HFF-Myc (cell line): ENCODE data around the gene CHRNA7.

Source experiments
- DNase-seq: peaks from one replicate; pipeline ENCODE4 v3.0.0-alpha.2; 2011; ENCODE audit warnings: low read depth; ENCODE audit errors: extremely low read depth
- H3K4me3 ChIP-seq: replicated peaks from 2 replicates; pipeline ENCODE4 v1.5.1; 2011; ENCODE audit warnings: low read depth, mild to moderate bottlenecking, control low read depth, low read length
- TF ChIP-seq, protein P1 (sequence below): IDR thresholded peaks from 2 replicates; pipeline ENCODE4 v1.5.1; 2012; ENCODE audit warnings: mild to moderate bottlenecking, low read depth, low read length, control low read depth; ENCODE audit errors: missing control alignments

Gene CHRNA7

DNA sequence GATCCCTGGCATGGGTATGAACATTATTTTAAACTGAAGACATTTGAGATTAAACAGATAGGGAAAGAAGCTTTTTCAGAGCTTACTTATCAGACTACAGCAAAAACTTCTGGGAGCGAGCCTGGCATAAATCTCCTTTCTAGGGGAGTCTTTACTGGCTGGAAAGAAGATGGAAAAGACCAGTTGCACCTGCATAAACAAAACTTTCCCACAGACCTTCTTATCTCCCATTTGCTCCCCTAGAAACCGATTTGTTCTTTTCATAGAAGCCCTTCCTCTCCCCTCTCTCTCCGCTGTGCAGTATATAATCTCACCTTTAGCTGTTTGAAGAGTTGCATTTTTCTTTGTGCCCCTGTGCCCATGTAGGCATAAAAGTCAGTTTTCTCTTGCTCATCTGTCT is 93.2 kb downstream of the CHRNA7 start:
- TF ChIP-seq, protein P1, sequence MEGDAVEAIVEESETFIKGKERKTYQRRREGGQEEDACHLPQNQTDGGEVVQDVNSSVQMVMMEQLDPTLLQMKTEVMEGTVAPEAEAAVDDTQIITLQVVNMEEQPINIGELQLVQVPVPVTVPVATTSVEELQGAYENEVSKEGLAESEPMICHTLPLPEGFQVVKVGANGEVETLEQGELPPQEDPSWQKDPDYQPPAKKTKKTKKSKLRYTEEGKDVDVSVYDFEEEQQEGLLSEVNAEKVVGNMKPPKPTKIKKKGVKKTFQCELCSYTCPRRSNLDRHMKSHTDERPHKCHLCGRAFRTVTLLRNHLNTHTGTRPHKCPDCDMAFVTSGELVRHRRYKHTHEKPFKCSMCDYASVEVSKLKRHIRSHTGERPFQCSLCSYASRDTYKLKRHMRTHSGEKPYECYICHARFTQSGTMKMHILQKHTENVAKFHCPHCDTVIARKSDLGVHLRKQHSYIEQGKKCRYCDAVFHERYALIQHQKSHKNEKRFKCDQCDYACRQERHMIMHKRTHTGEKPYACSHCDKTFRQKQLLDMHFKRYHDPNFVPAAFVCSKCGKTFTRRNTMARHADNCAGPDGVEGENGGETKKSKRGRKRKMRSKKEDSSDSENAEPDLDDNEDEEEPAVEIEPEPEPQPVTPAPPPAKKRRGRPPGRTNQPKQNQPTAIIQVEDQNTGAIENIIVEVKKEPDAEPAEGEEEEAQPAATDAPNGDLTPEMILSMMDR: no peak
- H3K4me3 ChIP-seq: no peak overlapping the region
- DNase-seq: no peak

DNA sequence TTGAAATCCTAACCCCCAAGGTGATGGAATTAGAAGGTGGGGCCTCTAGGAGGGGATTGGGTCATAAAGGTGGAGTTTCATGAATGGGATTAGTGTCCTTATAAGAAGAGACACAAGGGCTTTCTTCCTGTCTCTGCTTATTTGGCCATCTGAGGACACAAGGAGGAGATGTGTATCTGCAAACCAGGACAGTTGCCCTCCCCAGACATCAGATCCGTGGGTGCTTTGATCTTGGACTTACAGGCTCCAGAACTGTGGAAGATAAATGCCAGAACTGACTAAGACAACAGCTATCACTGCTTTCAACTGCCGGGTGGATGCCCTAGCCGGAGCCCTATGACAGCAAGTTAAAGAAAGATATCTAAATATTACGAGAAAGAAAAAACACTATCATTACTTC is 94.4 kb downstream of the CHRNA7 start:
- TF ChIP-seq, protein P1: no peak
- H3K4me3 ChIP-seq: no peak overlapping the region
- no peak for DNase-seq

DNA sequence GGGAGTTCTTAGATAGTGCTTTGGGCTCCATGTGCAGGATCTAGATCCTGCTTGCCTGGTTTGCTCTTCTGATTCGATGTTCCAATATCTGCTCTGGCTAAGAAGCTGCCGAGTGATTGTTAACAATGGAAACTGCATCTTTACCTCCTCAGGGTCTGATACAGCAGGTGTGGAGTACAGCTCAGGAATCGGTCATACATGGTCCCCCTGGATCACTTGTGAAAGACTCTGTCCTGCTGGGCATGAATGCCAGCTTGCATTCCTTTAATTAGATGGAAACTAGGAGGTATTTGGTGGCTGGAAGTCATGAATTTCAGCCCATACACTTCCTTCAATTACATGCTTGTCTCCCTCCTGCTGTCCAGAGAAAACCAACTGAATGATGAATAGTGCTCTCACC is 95.3 kb downstream of the CHRNA7 start:
- DNase-seq: no peak
- H3K4me3 ChIP-seq: no peak overlapping the region
- TF ChIP-seq, protein P1: no peak

DNA sequence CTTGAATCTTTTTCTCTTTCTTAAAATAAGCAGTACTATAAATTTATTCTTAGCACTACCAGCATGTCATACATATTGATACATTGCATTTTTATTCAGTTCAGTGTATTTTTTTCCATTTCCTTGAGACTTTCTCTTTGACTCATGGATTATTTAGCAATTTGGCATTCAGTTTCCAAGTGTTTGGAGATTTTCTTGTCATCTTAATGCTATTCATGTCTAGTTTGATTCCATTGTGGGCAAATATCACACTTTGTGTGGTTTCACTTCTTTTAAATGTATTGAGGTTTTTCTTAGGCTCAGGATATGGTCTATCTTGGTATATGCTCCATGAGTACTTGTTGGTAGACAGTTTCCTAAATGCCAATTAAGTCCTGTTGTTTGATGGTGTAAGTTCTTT is 99.5 kb downstream of the CHRNA7 start:
- no peak for DNase-seq
- TF ChIP-seq, protein P1: no peak
- no peak overlapping the region for H3K4me3 ChIP-seq

DNA sequence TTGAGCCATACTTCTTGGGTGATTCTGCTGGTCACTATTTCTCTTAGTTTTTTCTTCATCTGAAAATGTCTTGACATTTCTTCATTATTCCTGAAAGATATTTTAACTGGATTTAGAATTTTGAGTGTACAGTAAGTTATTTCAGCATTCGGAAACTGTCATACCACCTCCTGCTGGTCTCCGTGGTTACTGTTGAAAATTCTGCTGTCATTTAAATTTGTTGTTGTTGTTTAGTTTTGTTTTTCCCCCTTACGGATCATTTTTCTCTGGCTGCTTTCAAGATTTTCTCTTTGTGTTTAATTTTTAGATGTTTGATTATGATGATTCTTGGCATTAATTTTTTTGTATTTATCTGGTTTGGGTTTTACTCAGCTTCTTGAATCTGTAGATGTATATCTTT is 100.5 kb downstream of the CHRNA7 start:
- TF ChIP-seq, protein P1: no peak
- no peak overlapping the region for H3K4me3 ChIP-seq
- DNase-seq: no peak

DNA sequence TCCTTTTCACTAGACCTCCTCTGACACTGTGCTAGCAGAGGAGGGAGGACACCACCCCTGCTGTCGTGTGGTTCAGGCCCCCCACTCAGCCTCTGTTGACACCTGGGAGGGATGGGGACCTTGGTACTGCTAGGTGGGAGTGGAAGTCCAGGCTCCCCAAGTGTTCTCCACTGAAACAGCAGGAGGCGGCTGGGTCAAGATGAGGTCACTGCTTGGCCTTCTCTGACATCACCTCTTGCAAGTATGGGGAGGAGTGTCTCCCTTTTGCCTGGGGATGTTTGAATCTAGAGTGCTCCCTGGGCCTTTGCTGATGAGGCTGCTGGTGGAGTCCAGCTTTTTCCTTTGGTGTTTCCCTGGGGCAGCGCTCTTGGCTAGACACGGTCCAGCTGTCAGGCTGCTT is 101.5 kb downstream of the CHRNA7 start:
- no peak for DNase-seq
- no peak overlapping the region for H3K4me3 ChIP-seq
- TF ChIP-seq, protein P1: no peak

DNA sequence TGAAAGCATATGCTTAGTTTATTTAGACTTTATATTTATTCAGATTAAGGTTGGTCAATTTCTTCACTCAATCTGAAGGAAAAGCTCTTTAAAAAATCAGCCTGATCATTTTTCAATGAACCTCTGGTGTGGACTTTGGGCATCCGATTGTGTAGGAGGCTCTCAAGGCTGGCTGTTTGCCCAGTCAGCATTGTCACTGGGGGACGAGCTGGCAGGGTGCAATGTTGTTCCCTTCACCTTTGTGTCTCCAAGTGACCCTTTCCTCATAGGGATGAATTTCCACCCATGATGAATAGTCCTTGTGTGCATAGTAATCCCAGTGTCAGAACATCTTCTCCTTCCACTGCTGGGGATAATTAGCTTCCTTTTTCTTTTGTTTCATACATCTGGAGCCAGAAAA is 102.5 kb downstream of the CHRNA7 start:
- TF ChIP-seq, protein P1: no peak
- H3K4me3 ChIP-seq: no peak overlapping the region
- no peak for DNase-seq
